ENCODE data around the gene PLA2G4D. TPM values are rescaled to one million over a fixed set of nuclear protein-coding genes. Genes with fewer than 3 reads are reported as not detected.

PLA2G4D gene
- total RNA-seq, 1 donor from 2014 or later = not detected

GRCh38 chr15:42083605-42083908 is 10.8 kb downstream of the PLA2G4D start:
- Mint-ChIP-seq H3K4me1 (ENCODE audit: unreplicated experiment) (peaks cover 11% of the 10 kb centered on the region), H3K27me3 (peaks cover 33% of the 10 kb centered on the region), H3K27ac (no peak overlapping the region), H3K9me3 (no peaks in the 10 kb centered on the region), H3K36me3 (no peaks in the 10 kb centered on the region), H3K4me3 (no peak overlapping the region)
- no peak for DNase-seq (ENCODE audit: extremely low spot score, unreplicated experiment)
- TF ChIP-seq CTCF (conservative IDR thresholded peaks at IDR 0.05) = no peak

- peaks cover 11% of the 10 kb centered on the region for H3K4me1 Mint-ChIP-seq (ENCODE audit: unreplicated experiment)
- H3K36me3 Mint-ChIP-seq = no peaks in the 10 kb centered on the region
- no peaks in the 10 kb centered on the region for H3K9me3 Mint-ChIP-seq
- H3K4me3 Mint-ChIP-seq = no peak overlapping the region
- no peak for TF ChIP-seq CTCF (conservative IDR thresholded peaks at IDR 0.05)
- peaks cover 34% of the 10 kb centered on the region for H3K27me3 Mint-ChIP-seq
- DNase-seq (ENCODE audit: extremely low spot score, unreplicated experiment) = peak; percentile 62
- no peak overlapping the region for H3K27ac Mint-ChIP-seq
These were observed 11.3 kb downstream of the PLA2G4D start for GRCh38 chr15:42082823-42083604.

GRCh38 chr15:42082141-42082540 is 12.2 kb downstream of the PLA2G4D start:
- no peak overlapping the region for H3K4me3 Mint-ChIP-seq
- peaks cover 11% of the 10 kb centered on the region for H3K4me1 Mint-ChIP-seq (ENCODE audit: unreplicated experiment)
- no peak for DNase-seq (ENCODE audit: extremely low spot score, unreplicated experiment)
- no peak for TF ChIP-seq CTCF (conservative IDR thresholded peaks at IDR 0.05)
- H3K36me3 Mint-ChIP-seq = no peaks in the 10 kb centered on the region
- no peaks in the 10 kb centered on the region for H3K9me3 Mint-ChIP-seq
- no peak overlapping the region for H3K27ac Mint-ChIP-seq
- peaks cover 34% of the 10 kb centered on the region for H3K27me3 Mint-ChIP-seq

GRCh38 chr15:42080919-42081830 is 13.2 kb downstream of the PLA2G4D start:
- no peak overlapping the region for H3K4me3 Mint-ChIP-seq
- H3K27me3 Mint-ChIP-seq = peaks cover 29% of the 10 kb centered on the region
- peak; percentile 63 for DNase-seq (ENCODE audit: extremely low spot score, unreplicated experiment)
- no peak overlapping the region for H3K27ac Mint-ChIP-seq
- TF ChIP-seq CTCF (conservative IDR thresholded peaks at IDR 0.05) = no peak
- H3K36me3 Mint-ChIP-seq = no peaks in the 10 kb centered on the region
- no peaks in the 10 kb centered on the region for H3K9me3 Mint-ChIP-seq
- peaks cover 11% of the 10 kb centered on the region for H3K4me1 Mint-ChIP-seq (ENCODE audit: unreplicated experiment)

- Mint-ChIP-seq H3K27me3 (peaks cover 29% of the 10 kb centered on the region), H3K27ac (no peak overlapping the region), H3K4me1 (ENCODE audit: unreplicated experiment) (peaks cover 11% of the 10 kb centered on the region), H3K36me3 (no peaks in the 10 kb centered on the region), H3K9me3 (no peaks in the 10 kb centered on the region), H3K4me3 (no peak overlapping the region)
- TF ChIP-seq CTCF (conservative IDR thresholded peaks at IDR 0.05) = no peak
- peak; percentile 61 for DNase-seq (ENCODE audit: extremely low spot score, unreplicated experiment)
These were observed 14.0 kb downstream of the PLA2G4D start for GRCh38 chr15:42080186-42080918.

Measured in type B pancreatic cell (in vitro differentiated cells).